ENCODE data around the gene CNOT6.

Gene CNOT6

DNA sequence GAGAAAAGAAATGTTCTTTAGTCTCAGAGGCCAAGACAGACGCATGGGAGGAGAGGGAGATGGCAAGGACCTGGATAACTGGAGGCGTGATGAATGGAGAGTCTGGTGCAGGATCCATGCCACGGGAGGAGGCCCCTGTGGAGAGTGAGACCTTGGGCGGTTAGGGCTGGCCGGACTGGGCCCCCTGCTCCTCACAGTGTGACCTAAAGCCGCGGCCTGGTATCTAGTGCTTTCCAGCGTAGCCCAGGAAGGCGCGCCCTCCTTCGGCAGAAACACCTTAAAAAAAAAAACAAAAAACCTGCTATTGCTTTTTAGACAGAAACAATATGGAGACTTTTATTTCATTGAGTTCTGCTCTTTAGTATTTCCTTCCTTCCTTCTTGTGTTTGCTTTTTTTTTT, 64.1 kb downstream of the CNOT6 start:
- DNase-seq (ENCODE audit: low read depth in 1 of 2, low spot score in 1 of 2): no peak

DNA sequence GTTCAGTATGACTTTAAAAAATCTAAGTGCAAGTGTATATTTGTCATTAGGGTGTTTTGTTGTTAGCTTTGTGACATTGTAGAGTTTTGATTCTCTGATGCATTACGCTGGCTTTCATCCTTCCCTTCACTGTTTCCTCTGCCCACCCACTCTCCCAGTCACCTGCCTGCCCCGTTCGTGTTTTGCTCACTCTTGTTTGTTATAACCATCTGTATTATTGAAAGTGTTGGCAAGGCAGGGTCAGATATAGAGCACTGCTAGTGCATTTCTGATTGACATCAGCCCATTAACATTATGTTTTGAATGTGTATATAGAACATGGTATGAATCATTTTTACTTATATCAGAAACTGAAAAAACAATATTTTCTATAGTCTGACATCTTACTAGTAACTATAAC, 69.8 kb downstream of the CNOT6 start:
- no peak for DNase-seq (ENCODE audit: low read depth in 1 of 2, low spot score in 1 of 2)

GRCh38 chr5:180568914-180569313, 74.7 kb downstream of the CNOT6 start:
- DNase-seq (ENCODE audit: low read depth in 1 of 2, low spot score in 1 of 2): no peak

GRCh38 chr5:180575571-180575970, 81.4 kb downstream of the CNOT6 start:
- no peak for DNase-seq (ENCODE audit: low read depth in 1 of 2, low spot score in 1 of 2)

DNA sequence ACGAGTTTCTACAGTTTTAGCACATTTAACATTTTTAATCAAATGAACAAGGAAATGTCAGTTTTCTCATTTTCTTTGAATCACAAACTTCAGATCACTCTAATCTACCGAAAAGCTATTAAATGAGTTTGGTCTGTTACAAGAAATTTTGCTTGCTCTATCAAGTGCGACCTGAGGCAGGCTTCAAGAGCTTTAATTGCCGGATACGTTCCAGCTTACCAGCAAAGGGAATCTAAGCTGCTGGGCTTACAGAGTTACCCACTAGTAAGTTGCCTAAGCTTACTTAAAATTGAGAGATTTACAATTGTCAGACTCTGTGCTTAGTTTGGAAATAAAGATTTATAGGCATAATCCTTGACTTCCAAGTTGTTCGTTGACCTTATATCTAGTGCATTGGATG, 86.5 kb downstream of the CNOT6 start:
- DNase-seq (ENCODE audit: low read depth in 1 of 2, low spot score in 1 of 2): no peak

GRCh38 chr5:180583738-180584137, 89.6 kb downstream of the CNOT6 start:
- no peak for DNase-seq (ENCODE audit: low read depth in 1 of 2, low spot score in 1 of 2)

DNA sequence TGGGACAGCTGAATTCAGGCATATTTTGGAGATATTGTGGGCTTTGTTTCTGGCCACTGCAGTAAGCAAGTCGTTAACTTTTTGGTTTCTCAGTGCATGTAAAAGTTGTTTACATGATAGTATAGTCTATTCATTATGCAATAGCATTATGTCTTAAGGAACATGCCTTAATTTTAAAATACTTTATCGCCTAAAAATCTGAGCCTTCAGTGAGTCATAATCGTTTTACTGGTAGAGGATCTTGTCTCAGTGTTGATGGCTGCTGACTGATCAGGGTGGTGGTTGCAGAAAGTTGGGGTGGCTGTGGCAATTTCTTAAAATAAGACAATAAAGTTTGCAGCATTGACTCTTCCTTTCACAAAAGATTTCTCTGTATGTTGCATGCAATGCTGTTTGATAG, 92.0 kb downstream of the CNOT6 start:
- no peak for DNase-seq (ENCODE audit: low read depth in 1 of 2, low spot score in 1 of 2)

DNA sequence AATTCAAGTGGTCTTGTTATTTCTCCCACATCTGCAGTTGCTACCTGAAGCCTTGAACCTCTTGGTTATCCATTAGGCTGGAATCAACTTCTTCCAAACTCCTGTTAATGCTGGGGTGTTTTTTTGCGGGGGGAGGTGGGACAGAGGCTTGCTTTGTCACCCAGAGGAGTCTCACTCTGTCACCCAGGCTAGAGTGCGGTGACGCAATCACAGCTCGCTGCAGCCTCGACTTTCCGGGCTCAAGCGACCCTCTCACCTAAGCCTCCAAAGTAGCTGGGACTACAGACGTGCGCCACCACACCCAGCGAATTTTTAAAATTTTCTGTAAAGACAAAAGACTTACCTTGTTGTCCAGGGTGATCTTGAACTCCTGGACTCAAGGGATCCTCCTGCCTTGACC, 92.7 kb downstream of the CNOT6 start:
- no peak for DNase-seq (ENCODE audit: low read depth in 1 of 2, low spot score in 1 of 2)

DNA sequence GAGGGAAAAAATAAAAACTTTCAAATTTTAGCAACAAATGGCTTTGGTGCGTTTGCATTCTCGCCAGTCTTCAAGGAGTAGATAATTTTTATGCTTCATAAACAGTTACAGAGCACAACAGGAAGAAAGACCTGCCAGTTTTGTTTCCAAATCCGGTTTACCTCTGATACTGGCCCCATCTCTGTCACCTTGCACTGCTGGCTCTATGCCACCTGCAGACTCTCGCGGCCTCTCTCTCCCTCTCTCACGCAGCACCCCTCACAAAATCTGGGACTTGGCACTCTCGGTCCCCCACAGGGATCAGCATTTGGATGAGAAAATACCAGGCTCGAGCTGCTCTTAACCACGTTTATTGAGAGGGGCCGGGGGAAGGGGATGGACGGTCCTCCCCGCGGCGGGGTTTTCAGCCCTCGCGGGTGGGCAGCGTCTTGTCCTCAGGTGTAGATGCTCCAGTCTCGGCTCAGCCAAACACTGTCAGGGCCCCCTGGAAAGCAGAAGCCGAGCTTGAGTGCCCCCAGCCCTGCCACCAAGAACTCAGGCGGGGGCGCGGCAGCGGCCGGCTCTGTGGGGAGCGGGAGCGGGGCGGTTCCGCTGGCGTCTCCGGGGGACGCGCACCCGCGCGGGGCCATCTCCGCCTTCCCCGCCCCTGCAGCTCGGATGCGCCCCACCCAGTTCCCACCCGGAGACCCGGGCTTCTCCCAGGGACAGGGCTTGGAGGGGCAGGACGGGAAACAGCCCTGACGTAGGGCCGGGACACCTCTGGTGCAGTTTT, 95.8 kb downstream of the CNOT6 start:
- DNase-seq (ENCODE audit: low read depth in 1 of 2, low spot score in 1 of 2): no peak

- DNase-seq (ENCODE audit: low read depth in 1 of 2, low spot score in 1 of 2): no peak
Observed at GRCh38 chr5:180590543-180591310, 96.5 kb downstream of the CNOT6 start.

- no peak for DNase-seq (ENCODE audit: low read depth in 1 of 2, low spot score in 1 of 2)
Observed at GRCh38 chr5:180591311-180591887, 97.2 kb downstream of the CNOT6 start, which contains the start of gene SCGB3A1. Gene SCGB3A1 (minus strand): TSS chr5:180591499. CDS start chr5:180591462, 37 bp downstream.

- no peak for DNase-seq (ENCODE audit: low read depth in 1 of 2, low spot score in 1 of 2)
Observed at GRCh38 chr5:180592176-180592575, 98.0 kb downstream of the CNOT6 start.

DNA sequence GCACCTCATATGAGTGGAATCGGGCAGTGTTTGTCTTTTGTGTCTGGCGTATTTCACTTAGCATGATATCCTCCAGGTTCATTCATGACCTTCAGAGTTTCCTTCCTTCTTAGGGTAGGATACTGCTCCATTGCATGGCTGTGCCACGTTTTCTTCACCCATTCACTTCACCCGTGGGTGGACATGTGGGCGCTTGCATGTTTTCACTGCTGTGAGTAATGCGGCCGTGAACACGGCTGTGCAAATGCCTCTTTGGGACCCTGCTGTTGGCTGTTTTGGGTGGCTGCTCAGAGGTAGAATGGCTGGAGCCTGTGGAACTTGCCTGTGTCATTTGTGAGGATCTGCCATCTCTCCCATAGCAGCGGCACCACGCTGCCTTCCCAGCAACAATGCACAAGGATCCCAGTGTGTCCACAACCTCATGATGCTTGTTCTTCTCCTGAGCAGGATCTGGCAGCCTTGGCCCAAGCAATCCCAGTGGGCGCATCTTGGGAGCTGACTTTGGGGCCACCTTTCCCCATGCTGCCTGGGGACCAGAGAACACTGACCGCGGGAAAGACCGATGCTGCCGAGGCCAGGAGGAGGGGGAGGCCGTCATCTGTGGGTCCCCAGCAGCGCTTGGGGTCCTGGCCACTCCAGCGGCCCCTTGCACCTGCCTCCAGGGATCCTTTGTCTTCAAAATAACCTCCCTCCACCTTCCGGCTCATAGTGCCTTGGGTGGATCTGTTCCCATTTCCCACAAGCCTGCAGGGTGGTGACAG, 99.4 kb downstream of the CNOT6 start:
- DNase-seq (ENCODE audit: low read depth in 1 of 2, low spot score in 1 of 2): no peak

- no peak for DNase-seq (ENCODE audit: low read depth in 1 of 2, low spot score in 1 of 2)
Observed at GRCh38 chr5:180594311-180595045, 100.3 kb downstream of the CNOT6 start.

DNA sequence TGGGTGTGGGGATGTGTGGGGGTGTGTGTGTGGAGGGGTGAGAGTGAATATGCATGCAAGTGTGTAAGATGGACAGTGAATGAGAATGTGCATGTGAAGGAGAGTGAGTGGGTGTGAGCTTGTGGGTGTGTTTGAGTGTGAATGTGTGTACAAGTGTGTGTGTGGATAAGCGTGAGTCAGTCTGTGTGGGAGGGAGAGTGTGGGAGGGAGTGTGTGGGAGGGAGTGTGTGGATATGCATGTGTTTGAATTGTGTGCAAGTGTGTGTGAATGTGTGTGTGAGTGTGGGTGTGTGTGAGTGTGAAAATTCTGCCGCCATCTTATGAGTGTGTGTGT, 100.8 kb downstream of the CNOT6 start:
- DNase-seq (ENCODE audit: low read depth in 1 of 2, low spot score in 1 of 2): no peak

DNA sequence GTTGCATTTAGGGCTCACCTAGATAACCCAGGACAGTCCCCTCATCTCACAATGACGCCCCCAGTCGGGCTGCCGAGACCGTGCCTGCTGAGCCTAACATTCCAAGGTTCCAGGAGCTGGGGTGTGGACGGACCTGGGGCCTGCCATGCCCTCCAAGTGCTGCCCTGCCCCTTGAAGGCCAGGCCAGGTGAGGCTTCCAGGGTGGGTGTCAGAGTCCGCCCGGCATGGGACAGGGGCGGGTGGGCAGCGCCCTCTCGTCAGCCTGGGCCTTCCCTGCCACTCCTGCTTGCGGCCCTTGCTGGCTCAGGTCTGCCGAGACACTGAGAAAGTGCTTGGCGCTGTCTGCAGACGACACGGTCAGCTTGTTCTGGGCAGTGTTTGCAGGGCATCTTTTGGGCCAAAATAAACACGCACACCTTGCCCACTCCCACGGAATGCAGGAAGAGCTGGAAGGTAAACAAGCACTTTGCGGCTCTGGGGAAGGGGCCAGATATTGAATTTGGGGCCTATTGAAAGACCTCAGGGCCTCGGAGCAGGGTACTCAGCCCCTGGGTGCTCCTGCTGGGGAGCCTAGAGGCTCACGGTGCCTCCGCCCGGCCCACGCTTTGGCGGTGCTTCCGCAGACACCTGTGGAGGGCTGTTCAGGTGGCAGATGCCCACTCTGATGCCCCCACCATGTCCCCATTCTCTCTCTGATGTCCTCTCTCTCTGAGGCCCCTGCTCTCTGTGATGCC, 101.4 kb downstream of the CNOT6 start:
- no peak for DNase-seq (ENCODE audit: low read depth in 1 of 2, low spot score in 1 of 2)

GRCh38 chr5:180596115-180596667, 102.0 kb downstream of the CNOT6 start:
- DNase-seq (ENCODE audit: low read depth in 1 of 2, low spot score in 1 of 2): no peak

- DNase-seq (ENCODE audit: low read depth in 1 of 2, low spot score in 1 of 2): no peak
Observed at GRCh38 chr5:180596668-180597231, 102.6 kb downstream of the CNOT6 start.

- DNase-seq (ENCODE audit: low read depth in 1 of 2, low spot score in 1 of 2): no peak
Observed at GRCh38 chr5:180598316-180598701, 104.1 kb downstream of the CNOT6 start.

Measured in stimulated activated CD4-positive, alpha-beta T cell treated with anti-CD3 and anti-CD28 coated beads, Interleukin-15, amount 100 ng/mL, for 1 hour (primary cell).